Stimulated activated CD8-positive, alpha-beta memory T cell treated with anti-CD3 and anti-CD28 coated beads, Interleukin-4, amount 100 ng/mL, for 48 hours (primary cell): ENCODE data around the gene MEGF11.

ENCODE experiments used
- DNase-seq: peaks from one replicate; pipeline ENCODE4 v3.0.0-alpha.2; 2020

MEGF11 gene

GRCh38 chr15:66165856-66166255, 87.7 kb downstream of the MEGF11 start:
- DNase-seq = no peak

- DNase-seq = no peak
Measured at GRCh38 chr15:66164788-66165187, 88.8 kb downstream of the MEGF11 start.

DNA sequence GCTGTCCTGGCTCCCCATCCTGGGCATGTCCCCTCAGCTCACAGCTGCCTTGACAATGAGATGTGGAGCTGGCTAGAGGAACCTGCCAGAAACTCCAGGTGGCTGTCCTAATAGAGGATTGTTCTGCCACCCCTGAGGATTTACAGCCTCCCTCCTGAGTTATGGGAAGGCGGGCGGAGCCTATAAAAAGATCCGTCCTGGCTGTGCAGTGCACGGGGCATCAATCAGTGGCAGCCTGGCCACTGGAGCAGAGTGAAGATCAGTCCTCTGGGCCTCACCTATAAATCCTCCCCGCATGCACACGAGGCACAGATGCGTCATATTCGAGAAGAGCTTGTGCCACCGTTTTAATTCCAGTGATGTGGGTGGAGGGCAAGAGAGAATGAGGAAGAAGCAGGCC, 90.0 kb downstream of the MEGF11 start:
- no peak for DNase-seq

DNA sequence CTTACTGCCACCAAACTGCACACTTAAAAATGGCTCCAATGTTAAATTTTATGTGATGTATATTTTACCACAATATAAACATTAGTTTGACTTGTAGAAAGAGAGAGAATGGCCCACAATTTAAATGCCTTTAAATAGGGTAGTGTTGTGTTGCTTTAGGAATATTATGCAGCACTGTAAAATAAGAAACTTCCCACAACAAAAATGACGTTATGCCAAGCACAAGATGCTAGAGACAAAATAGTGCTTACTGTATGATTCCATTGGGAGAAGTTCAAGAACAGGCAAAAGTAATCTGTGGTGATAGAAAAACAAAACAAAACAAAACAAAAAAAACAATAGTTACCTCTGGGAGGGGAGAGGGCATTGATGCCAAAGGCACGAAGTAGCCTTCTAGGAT, 91.3 kb downstream of the MEGF11 start:
- DNase-seq = no peak

GRCh38 chr15:66161575-66162118, 91.9 kb downstream of the MEGF11 start:
- no peak for DNase-seq

DNA sequence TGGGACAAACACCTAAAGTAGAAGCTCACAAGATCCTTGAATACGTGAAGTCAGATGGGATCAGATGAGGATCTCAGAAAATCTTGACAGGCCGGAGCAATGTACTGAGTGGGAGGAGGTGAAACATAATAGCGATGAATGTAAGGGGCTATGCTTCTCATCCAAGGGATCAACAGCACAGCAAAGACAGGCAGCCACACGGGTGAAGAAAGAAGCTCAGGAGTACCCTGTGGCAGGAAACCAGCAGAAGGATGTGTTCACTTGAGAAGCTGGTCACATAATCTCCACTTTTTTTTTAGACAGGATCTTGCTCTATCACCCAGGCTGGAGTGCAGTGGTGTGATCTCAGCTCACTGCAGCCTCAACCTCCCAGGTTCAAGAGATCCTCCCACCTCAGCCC, 92.4 kb downstream of the MEGF11 start:
- DNase-seq = no peak

DNA sequence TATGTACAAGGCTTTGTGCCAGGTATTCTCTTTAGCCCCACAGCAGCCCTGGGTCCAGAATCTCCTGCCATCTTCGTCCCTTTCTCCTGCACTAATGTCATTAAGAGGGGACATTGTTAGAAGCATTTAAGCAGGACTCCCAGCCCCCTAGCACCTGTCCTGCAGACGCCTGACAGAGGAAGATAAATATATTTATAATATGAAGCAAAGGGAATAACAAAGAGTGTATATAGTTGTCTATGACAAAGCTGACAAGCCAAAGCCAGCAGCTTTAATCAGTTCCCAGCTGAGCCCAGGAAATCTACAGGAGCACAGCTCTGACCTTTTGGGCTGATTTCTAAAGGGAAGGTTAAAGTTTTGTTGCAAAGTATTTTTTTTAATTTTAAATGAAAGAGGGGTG, 96.0 kb downstream of the MEGF11 start:
- no peak for DNase-seq

DNA sequence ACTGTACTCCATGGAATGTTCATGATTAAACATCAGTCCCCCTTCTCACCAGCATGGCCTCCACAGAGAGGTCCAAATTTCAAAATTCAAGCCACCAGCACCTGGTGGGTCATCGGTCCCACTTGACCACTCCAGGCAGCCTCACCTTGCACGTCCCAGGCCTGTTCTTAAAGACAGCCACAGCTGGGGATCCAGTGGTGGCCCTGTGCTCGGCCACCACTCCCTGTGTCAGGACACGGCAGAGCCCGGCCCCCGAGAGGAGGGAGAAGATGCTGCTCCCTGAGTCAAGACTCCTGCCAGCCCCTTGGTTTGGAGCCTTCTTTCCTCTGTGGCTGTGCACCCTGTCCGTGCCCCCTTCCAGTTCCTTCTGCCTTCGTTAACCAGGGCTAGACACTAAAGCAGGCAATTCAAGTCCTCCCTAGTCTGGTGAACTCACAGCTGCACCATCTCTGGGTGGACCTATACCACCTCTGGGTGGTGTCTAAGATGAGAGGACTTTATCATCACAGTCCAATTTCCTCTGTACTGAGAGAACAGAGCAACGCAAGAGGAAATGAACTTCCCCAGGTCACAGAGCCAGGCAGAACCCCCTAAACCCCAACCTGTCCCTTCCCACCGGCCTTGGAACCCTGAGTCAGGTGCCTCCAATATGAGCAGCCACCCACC, 97.1 kb downstream of the MEGF11 start:
- DNase-seq = no peak

GRCh38 chr15:66155065-66155464, 98.5 kb downstream of the MEGF11 start:
- DNase-seq = no peak

- no peak for DNase-seq
Measured at GRCh38 chr15:66154581-66154980, 99.0 kb downstream of the MEGF11 start.

- no peak for DNase-seq
Measured at GRCh38 chr15:66153549-66154415, 99.8 kb downstream of the MEGF11 start.

GRCh38 chr15:66152650-66153049, 100.9 kb downstream of the MEGF11 start:
- no peak for DNase-seq

- DNase-seq = no peak
Measured at GRCh38 chr15:66151809-66152208, 101.7 kb downstream of the MEGF11 start.

- no peak for DNase-seq
Measured at GRCh38 chr15:66149871-66150270, 103.7 kb downstream of the MEGF11 start.

DNA sequence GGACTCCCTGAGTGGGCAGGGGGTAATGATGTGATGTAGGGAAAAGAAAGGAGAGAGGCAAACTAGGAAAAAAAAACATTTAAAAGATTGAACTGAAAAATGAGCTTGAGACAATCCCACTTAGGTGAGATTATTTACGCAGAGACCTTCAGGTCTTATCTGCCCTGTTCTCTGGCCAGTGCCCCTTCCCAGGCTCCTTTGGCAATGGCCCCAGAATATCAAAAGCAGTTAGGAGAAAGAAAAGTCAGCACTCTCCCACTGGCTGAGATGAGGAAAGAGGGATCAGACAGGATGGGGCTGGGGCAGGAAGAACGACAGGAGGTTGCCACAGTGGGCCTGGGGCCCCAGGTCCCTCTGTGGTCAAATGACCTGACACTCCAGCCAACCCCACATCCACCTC, 105.4 kb downstream of the MEGF11 start:
- DNase-seq = no peak

DNA sequence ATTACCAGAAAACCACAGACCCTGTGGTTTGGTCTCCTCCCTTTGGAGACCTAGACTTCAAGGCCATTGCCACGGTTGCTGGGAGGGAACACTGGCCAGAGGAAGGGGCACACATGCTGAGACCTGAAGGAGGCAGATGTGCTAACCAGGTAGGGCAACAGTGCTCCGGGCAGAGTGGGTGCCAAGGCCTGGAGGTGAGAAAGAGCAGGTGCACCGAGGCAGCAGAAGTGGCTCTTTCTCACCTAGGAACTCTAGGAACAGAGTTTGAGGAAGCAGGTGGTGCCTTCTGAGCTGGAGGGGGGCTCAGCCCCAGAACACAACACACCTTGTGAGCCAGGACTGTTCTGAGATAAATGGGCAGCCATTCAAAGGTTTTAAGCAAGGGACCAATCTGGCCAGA, 106.1 kb downstream of the MEGF11 start:
- no peak for DNase-seq

DNA sequence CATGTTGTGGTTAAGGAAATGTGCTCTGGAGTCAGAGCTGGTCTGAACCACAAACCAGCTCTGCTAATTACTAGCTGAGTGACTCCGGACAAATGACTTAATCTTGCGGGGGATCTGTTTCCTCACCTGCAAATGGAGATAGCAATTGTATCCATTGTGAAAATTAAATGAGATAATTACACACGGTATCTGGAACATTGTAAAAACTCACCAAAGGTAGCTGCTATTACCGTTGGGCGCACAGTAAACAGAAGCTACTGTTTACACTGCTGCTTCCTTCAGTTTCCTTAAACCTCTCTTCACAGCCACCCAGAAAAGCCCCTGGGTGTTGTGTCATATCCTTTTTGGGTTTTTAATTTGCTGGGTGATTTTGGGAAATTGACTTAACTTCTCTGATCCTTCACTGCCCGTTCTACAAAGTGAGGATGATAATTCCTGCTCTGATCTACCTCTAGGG, 107.8 kb downstream of the MEGF11 start:
- DNase-seq = no peak

DNA sequence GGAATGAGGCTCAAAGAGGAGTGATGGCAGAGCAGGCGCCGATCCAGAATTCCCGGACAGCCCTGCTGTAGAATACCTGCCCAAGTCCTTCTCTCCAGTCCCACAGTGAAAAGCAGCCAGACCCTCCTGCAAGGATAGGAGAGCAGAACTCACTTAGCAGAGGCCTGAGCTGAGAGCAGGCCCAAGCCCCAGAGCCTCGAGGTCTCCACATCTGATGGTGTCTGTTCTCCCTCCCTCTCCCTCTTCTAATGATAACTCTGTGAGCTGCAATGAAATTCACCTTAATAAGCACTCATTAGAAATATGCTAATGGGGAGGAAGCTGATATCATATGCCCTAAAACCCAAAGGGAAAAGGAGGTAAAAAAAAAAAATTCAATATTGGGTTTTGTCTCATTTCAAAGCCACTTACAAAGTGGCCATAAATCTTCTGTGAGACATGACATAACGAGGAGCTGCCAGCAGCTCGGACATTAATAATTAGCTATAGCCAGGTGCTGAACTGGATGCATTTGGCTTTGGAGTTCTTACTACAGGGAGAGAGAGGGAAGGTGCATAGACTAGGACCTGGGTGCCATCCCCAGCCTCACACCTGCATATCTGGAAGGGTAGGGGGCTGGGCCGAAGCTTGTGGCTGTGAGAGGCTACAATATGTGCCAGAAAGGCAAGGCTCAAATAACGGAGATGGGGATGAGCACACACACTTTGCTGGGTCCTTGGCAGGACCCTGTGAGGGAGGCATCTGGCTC, 108.4 kb downstream of the MEGF11 start:
- DNase-seq = no peak

DNA sequence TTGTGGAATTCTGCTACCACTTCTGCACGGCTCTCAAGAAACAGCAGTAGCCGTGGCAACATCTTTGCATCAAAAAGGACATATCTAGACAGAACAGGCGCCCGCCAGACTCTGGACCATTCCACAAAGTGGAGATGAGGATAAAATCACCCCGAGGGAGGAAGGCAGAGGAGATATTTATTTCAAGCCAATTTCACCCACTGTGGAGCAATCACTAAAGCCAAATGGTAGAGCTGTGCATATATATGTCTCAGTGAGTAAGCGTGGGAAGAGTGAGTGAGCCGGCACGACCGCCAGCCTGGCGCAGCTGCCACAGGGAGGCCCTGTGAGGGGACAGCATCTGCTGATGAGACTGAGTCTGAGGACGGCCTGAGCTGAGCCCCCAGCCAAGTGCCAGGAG, 111.3 kb downstream of the MEGF11 start:
- DNase-seq = no peak

- no peak for DNase-seq
Measured at GRCh38 chr15:66139591-66140207, 113.9 kb downstream of the MEGF11 start.

GRCh38 chr15:66138892-66139590, 114.5 kb downstream of the MEGF11 start:
- DNase-seq = no peak

GRCh38 chr15:66138096-66138783, 115.3 kb downstream of the MEGF11 start:
- DNase-seq = no peak
